Hepatocyte (in vitro differentiated cells): ENCODE results near the gene NF2.

ENCODE experiments used
- EZH2 ChIP-seq: fragments of 200-600 bp; sonication (generic); IDR thresholded peaks from 2 replicates; pipeline ENCODE4 v1.6.1; 2016; ENCODE audit warnings: antibody characterized with exemption, mild to moderate bottlenecking, borderline replicate concordance
- TF ChIP-seq, protein P1 (sequence below): fragments of 200-600 bp; sonication (generic); IDR thresholded peaks from 2 replicates; pipeline ENCODE4 v1.5.1; 2016; ENCODE audit warnings: antibody characterized with exemption, mild to moderate bottlenecking; ENCODE audit not compliant: poor library complexity

DNA sequence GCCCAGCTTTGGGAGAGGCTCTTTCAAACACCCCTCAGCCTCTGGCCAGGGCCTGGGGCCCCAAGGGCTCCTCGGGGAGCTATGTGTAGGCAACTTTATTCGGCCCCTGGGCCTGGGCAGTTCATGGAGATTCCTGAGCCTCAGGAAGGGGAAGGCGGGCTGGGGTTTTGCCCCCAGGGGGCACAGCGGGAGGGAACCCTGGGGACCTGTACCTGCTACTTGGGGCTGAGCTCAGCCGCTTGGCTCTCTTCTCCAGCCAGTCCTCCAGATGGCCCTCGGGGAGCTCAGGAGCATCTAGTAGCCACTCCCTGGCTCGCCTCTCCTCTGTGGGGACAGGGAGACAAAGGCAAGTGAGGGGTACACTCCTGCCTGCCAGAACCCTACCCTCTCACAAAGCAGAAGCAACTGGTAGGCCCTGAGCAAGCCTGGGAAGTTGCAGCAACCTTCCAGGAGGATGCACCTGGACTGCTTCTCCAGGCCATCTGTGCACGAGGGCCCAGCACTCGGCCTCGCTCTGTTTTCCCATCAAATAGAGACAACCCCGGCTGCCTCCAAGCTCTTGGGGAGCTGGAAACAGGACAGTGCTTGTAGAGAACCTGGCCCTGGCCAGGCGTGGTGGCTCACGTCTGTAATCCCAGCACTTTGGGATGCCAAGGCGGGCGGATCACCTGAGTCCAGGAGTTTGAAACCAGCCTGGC is 134.8 kb downstream of the NF2 start:
- TF ChIP-seq, protein P1, sequence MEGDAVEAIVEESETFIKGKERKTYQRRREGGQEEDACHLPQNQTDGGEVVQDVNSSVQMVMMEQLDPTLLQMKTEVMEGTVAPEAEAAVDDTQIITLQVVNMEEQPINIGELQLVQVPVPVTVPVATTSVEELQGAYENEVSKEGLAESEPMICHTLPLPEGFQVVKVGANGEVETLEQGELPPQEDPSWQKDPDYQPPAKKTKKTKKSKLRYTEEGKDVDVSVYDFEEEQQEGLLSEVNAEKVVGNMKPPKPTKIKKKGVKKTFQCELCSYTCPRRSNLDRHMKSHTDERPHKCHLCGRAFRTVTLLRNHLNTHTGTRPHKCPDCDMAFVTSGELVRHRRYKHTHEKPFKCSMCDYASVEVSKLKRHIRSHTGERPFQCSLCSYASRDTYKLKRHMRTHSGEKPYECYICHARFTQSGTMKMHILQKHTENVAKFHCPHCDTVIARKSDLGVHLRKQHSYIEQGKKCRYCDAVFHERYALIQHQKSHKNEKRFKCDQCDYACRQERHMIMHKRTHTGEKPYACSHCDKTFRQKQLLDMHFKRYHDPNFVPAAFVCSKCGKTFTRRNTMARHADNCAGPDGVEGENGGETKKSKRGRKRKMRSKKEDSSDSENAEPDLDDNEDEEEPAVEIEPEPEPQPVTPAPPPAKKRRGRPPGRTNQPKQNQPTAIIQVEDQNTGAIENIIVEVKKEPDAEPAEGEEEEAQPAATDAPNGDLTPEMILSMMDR = no peak
- no peak for TF ChIP-seq EZH2
